Measurements from ENCODE around the gene PRX. TPM values are rescaled to one million over a fixed set of nuclear protein-coding genes. Genes with fewer than 3 reads are reported as not detected.

Gene PRX
- total and polyA plus RNA-seq, 2 experiments from 2014 or later: 0.54 to 3.8 TPM

DNA sequence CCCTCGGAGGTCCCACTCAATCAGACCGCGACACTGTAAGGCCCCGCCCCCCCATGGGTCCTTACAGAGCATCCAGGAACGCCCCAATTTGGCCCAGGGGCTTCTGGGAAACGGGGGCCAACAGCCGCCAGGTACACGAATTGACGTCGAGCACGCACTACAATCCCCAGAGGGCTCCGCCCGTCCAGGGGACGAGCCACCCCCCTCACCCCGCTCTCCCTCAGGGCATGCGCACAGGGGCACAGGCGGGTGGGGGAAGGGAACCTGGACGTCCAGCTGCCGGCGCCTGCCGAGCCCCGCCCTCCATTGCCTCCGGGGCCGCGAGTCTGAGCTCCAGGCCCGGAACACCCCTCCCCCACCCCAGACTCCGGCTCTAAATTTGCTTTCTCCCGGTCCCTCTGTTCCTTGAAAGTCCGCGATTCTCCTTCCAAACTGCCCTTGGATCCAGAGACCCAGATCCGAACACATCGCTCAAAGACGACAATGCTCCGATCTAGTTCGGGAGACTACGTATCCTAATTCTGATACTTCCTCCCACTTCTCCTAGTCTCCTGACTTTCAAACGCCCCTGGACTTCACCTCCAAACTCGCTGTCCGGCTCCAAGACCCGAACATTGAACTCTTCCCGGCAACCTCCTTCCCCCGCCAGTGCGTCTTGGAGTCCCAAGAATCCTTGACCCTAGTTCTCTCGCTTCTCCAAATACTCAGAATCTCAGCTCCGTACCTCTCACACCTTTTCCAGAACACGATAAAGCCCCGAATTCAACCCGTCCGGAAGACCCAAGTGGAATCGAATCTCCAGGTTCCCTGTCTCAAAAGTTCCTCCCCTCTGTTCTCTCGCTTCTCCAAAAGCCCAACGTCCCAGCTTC lies 30.2 kb upstream of the PRX start:
- H3K27ac ChIP-seq: peak overlapping the region; percentile 97
- peaks cover 40% of the 10 kb centered on the region for H3F3A ChIP-seq (ENCODE audit: insufficient read depth)
- peak; percentile 100 for DNase-seq
- peak overlapping the region; percentile 86 for H3K4me2 ChIP-seq (ENCODE audit: unreplicated experiment)
- TF ChIP-seq EZH2phosphoT487 (IDR thresholded peaks at IDR 0.05; ENCODE audit: insufficient read depth, low read depth): no peak
- TF ChIP-seq EZH2 (IDR thresholded peaks at IDR 0.05; ENCODE audit: insufficient read depth, poor library complexity, severe bottlenecking): no peak
- H3K4me1 ChIP-seq (ENCODE audit: insufficient read depth): peaks cover 18% of the 10 kb centered on the region
- H3K36me3 ChIP-seq (ENCODE audit: low read depth): peaks cover 15% of the 10 kb centered on the region; the same call in 1 of the 2 replicates
- no peaks in the 10 kb centered on the region for H4K20me1 ChIP-seq (ENCODE audit: insufficient read depth)
- H2AFZ ChIP-seq: peak overlapping the region; percentile 59
- H3K9me2 ChIP-seq (ENCODE audit: insufficient read depth): no peaks in the 10 kb centered on the region
- in situ Hi-C loops (cut with MboI): no loop called here
- H3K9ac ChIP-seq: peak overlapping the region; percentile 99
- H3K79me2 ChIP-seq (ENCODE audit: insufficient read depth): peaks cover 45% of the 10 kb centered on the region
- peak overlapping the region; percentile 99 for H3K4me3 ChIP-seq
- no peaks in the 10 kb centered on the region for H3K27me3 ChIP-seq (replicated peaks; ENCODE audit: insufficient read depth)
- WGBS, 2 experiments (ENCODE audit: low coverage in 1 of 2, low lambda C conversion rate in 2 of 2, missing lambda C conversion rate in 2 of 2): 1 to 2% methylated on average over 47 to 51 of the region's 52 CpGs
- H3K9me3 ChIP-seq (ENCODE audit: low read depth): no peaks in the 10 kb centered on the region

- in situ Hi-C loops (cut with MboI): no loop called here
- H3K4me2 ChIP-seq (ENCODE audit: unreplicated experiment): peak overlapping the region; percentile 85
- H3K9me2 ChIP-seq (ENCODE audit: insufficient read depth): no peaks in the 10 kb centered on the region
- H2AFZ ChIP-seq: no peak overlapping the region
- no peaks in the 10 kb centered on the region for H3K9me3 ChIP-seq (ENCODE audit: low read depth)
- peak overlapping the region; percentile 85 for H3K9ac ChIP-seq
- H3F3A ChIP-seq (ENCODE audit: insufficient read depth): peaks cover 40% of the 10 kb centered on the region
- H3K4me3 ChIP-seq: peak overlapping the region; percentile 99
- H3K79me2 ChIP-seq (ENCODE audit: insufficient read depth): peaks cover 45% of the 10 kb centered on the region
- peaks cover 15% of the 10 kb centered on the region; the same call in 1 of the 2 replicates for H3K36me3 ChIP-seq (ENCODE audit: low read depth)
- H3K4me1 ChIP-seq (ENCODE audit: insufficient read depth): peaks cover 18% of the 10 kb centered on the region
- no peak for TF ChIP-seq EZH2 (IDR thresholded peaks at IDR 0.05; ENCODE audit: insufficient read depth, poor library complexity, severe bottlenecking)
- no peak for TF ChIP-seq EZH2phosphoT487 (IDR thresholded peaks at IDR 0.05; ENCODE audit: insufficient read depth, low read depth)
- DNase-seq: no peak
- H4K20me1 ChIP-seq (ENCODE audit: insufficient read depth): no peaks in the 10 kb centered on the region
- 2 to 5% methylated on average over 22 of the region's 22 CpGs for WGBS, 2 experiments (ENCODE audit: low coverage in 1 of 2, low lambda C conversion rate in 2 of 2, missing lambda C conversion rate in 2 of 2)
- no peaks in the 10 kb centered on the region for H3K27me3 ChIP-seq (replicated peaks; ENCODE audit: insufficient read depth)
- peak overlapping the region; percentile 82 for H3K27ac ChIP-seq
These were observed 29.4 kb upstream of the PRX start for GRCh38 chr19:40442328-40443130.

DNA sequence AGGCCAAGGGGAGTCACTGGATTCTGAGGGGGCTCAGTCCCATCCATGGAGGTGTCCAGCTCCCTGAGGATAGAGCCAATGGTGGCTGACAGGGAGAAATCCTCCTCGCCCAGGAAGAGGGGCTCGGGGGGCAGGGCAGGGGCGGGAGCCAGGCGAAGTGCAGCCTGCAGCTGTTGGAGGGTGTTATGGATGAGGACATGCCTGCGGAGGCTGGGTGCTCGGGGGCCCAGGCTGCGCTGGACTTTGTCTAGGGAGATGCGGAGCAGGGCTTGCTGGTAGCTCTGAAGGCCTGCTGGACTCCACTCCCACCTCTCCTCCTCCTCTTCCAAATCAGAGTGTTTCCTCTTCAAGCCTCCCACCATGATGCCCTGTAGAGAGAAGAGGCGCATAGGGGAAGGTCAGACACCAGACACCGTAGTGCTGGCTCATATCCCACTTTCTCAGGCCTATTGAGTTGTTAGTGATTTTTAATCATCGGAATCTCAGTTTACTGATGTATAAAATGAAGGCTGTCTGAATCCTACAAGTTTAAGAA lies 28.6 kb upstream of the PRX start:
- peaks cover 40% of the 10 kb centered on the region for H3F3A ChIP-seq (ENCODE audit: insufficient read depth)
- H2AFZ ChIP-seq: no peak overlapping the region
- H3K9me3 ChIP-seq (ENCODE audit: low read depth): no peaks in the 10 kb centered on the region
- peak overlapping the region; percentile 82 for H3K27ac ChIP-seq
- no peaks in the 10 kb centered on the region for H3K27me3 ChIP-seq (replicated peaks; ENCODE audit: insufficient read depth)
- H3K79me2 ChIP-seq (ENCODE audit: insufficient read depth): peaks cover 45% of the 10 kb centered on the region
- peaks cover 15% of the 10 kb centered on the region; the same call in 1 of the 2 replicates for H3K36me3 ChIP-seq (ENCODE audit: low read depth)
- no peak for TF ChIP-seq EZH2 (IDR thresholded peaks at IDR 0.05; ENCODE audit: insufficient read depth, poor library complexity, severe bottlenecking)
- no peak for TF ChIP-seq EZH2phosphoT487 (IDR thresholded peaks at IDR 0.05; ENCODE audit: insufficient read depth, low read depth)
- WGBS, 2 experiments (ENCODE audit: low coverage in 1 of 2, low lambda C conversion rate in 2 of 2, missing lambda C conversion rate in 2 of 2): 62 to 63% methylated on average over 8 to 11 of the region's 11 CpGs
- no peaks in the 10 kb centered on the region for H3K9me2 ChIP-seq (ENCODE audit: insufficient read depth)
- in situ Hi-C loops (cut with MboI): no loop called here
- DNase-seq: no peak
- H3K4me1 ChIP-seq (ENCODE audit: insufficient read depth): peaks cover 18% of the 10 kb centered on the region
- no peaks in the 10 kb centered on the region for H4K20me1 ChIP-seq (ENCODE audit: insufficient read depth)
- H3K4me3 ChIP-seq: peak overlapping the region; percentile 99
- H3K4me2 ChIP-seq (ENCODE audit: unreplicated experiment): peak overlapping the region; percentile 85
- peak overlapping the region; percentile 85 for H3K9ac ChIP-seq

GRCh38 chr19:40438284-40438683 lies 25.1 kb upstream of the PRX start:
- Histone ChIP-seq H3K4me2 (ENCODE audit: unreplicated experiment) (no peak overlapping the region), H3K27ac (no peak overlapping the region), H3K9me2 (ENCODE audit: insufficient read depth) (no peaks in the 10 kb centered on the region), H3K4me1 (ENCODE audit: insufficient read depth) (peaks cover 19% of the 10 kb centered on the region; the same call in 1 of the 2 replicates), H3K9ac (no peak overlapping the region), H3F3A (ENCODE audit: insufficient read depth) (peaks cover 48% of the 10 kb centered on the region), H4K20me1 (ENCODE audit: insufficient read depth) (no peaks in the 10 kb centered on the region), H3K4me3 (no peak overlapping the region), H3K27me3 (replicated peaks; ENCODE audit: insufficient read depth) (no peaks in the 10 kb centered on the region), H3K36me3 (ENCODE audit: low read depth) (peaks cover 15% of the 10 kb centered on the region; the same call in 1 of the 2 replicates), H2AFZ (no peak overlapping the region), H3K79me2 (ENCODE audit: insufficient read depth) (peaks cover 36% of the 10 kb centered on the region), H3K9me3 (ENCODE audit: low read depth) (no peaks in the 10 kb centered on the region)
- no peak for TF ChIP-seq EZH2 (IDR thresholded peaks at IDR 0.05; ENCODE audit: insufficient read depth, poor library complexity, severe bottlenecking)
- no peak for TF ChIP-seq EZH2phosphoT487 (IDR thresholded peaks at IDR 0.05; ENCODE audit: insufficient read depth, low read depth)
- in situ Hi-C loops (cut with MboI): no loop called here
- DNase-seq: no peak
- 82 to 87% methylated on average over 3 of the region's 3 CpGs for WGBS, 2 experiments (ENCODE audit: low coverage in 1 of 2, low lambda C conversion rate in 2 of 2, missing lambda C conversion rate in 2 of 2)
